Epithelial cell of esophagus (primary cell): Measurements from ENCODE around the gene CRADD.

ENCODE experiments used
- DNase-seq: peaks from one replicate; pipeline ENCODE4 v3.0.0; 2010; ENCODE audit warnings: low read depth
- H3K4me3 ChIP-seq: 2 replicates; pipeline ENCODE4 v1.5.1; 2011; ENCODE audit warnings: mild to moderate bottlenecking, low read length, control low read depth
- TF ChIP-seq, protein P1 (sequence below): IDR thresholded peaks from 2 replicates; pipeline ENCODE4 v1.5.1; 2011; ENCODE audit warnings: low read depth, mild to moderate bottlenecking, low read length, control low read depth, inconsistent platforms; ENCODE audit not compliant: insufficient read depth; ENCODE audit errors: missing control alignments

The CRADD gene

DNA sequence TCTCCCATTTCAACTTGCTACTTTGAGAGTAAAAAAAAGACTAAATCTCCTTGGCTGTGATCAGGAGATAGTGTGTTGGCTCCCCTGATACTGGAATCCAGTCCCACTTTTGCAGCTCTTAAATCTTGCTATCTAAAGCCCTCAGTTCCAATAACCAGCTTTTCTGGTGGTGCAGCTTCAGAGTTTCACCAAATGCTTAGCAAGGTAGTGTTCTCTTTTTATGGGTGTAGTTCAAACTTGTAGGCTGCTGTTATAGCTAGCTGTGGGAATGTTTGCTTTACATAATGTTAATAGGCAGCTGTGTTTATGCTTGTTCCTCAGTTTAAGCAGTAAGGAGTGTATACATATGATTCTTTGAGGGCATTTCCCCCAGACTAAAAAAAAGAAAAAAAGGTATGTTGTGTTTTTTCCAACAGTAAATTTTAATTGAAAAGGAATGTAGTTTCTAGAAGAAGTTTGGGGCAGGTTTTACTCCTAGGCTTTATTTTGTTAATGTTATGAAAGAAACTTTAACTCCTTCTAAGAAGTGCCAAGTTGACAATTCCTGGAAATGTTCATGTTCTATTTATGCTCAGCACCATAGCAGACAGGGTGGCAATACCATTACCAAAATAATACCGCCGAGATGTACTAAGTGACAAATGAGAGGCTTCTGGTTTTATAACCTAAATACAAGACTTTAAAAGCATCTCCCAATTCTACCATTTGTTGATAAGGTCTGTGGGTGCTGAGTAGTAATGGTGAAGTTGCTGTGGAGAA is 12.1 kb downstream of the CRADD start:
- DNase-seq = peak; percentile 88
- TF ChIP-seq, protein P1, sequence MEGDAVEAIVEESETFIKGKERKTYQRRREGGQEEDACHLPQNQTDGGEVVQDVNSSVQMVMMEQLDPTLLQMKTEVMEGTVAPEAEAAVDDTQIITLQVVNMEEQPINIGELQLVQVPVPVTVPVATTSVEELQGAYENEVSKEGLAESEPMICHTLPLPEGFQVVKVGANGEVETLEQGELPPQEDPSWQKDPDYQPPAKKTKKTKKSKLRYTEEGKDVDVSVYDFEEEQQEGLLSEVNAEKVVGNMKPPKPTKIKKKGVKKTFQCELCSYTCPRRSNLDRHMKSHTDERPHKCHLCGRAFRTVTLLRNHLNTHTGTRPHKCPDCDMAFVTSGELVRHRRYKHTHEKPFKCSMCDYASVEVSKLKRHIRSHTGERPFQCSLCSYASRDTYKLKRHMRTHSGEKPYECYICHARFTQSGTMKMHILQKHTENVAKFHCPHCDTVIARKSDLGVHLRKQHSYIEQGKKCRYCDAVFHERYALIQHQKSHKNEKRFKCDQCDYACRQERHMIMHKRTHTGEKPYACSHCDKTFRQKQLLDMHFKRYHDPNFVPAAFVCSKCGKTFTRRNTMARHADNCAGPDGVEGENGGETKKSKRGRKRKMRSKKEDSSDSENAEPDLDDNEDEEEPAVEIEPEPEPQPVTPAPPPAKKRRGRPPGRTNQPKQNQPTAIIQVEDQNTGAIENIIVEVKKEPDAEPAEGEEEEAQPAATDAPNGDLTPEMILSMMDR = no peak
- no peak overlapping the region for H3K4me3 ChIP-seq

DNA sequence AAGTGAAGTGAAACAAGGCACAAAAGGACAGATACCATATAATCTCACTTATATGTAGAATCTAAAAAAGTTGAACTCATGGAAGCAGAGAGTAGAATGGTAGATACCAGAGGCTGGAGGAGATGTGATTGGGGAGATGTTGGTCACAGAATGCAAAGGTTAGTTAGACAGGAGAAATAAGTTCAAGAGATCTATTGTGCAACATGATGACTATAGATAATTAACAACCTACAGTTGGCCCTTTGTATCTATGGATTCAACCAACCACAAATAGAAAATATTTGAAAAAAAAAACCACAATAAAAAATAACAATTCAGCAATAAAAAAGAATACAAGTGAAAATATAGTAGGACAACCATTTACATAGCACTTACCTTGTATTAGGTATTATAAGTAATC is 19.3 kb downstream of the CRADD start:
- no peak overlapping the region for H3K4me3 ChIP-seq
- DNase-seq = no peak
- TF ChIP-seq, protein P1 = no peak

DNA sequence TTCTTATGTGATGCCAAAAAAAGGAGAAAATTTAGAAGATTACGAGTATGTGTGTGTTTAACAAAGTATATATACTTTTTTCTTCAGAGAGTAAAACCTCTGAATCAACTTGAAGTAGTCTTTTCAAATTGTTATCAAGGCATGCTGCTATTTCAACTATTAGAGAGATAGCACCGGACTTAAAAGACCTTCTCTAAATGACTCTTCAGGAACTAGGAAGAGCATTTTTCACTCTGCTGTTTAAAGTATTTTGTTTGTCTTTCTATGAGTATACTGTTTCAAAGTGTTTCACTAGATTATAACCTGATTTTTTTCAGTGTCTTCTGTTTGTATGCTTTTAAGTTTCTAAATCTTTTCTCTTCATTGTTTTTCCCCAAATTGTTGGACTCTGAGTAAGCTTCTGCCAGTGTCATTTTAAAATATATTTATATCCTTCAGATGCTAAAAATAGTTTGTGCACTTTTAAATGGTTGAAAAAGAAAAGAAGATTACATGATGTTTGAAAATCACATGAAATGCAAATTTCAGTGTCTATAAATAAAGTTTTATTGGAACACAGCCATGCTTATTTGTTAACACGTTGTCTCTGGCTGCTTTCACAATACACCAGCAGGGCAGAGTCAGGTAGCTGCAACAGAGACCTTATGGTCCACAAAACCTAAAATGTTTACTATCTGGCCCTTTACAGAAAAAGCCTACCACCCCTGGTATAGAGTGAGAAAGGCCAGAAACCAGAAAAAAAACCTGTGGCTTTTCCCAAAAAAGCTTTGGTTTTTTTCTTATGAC is 21.3 kb downstream of the CRADD start:
- peak; percentile 29 for DNase-seq
- H3K4me3 ChIP-seq = no peak overlapping the region
- TF ChIP-seq, protein P1 = no peak

DNA sequence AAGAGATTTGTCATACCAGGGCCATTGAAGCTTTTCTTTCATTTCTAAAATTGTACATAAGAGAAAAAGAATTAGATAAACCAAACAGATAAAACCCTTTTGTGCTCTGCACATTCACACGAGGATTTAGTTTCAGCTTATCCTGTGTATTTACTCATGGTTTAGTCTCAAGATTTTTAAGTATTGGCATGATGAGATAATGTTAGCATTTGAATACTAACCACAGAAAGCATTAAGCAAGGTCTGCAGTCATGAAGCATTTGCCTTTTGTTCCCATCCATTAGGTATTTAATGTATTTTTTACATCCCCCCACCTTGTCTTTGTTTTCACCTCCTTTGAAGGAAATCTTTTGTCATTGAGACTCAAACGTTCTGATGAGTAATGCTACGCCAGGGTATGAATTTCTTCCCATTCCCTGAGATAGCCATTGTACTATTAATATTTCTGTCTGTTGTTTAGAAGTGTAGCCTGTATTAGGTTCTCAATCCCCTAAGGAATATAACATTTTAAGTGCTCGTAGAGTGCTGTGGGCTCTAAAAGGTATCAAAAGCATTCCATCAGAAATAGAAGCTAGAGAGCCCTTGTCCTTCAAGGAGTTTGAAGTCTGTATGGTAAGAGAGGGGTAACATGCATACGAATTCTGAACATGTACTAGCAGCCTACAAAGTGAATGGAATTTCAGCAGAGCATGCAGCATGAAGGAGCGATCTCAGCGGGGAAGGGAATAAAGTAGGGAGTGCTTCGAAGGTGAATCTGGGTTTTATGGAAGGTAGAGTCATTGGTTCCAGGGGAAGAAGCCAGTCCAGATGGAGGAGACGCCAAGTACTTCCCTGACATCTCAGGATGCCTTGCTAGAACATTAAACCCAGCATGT is 22.3 kb downstream of the CRADD start:
- no peak overlapping the region for H3K4me3 ChIP-seq
- TF ChIP-seq, protein P1 = no peak
- DNase-seq = peak; percentile 71

DNA sequence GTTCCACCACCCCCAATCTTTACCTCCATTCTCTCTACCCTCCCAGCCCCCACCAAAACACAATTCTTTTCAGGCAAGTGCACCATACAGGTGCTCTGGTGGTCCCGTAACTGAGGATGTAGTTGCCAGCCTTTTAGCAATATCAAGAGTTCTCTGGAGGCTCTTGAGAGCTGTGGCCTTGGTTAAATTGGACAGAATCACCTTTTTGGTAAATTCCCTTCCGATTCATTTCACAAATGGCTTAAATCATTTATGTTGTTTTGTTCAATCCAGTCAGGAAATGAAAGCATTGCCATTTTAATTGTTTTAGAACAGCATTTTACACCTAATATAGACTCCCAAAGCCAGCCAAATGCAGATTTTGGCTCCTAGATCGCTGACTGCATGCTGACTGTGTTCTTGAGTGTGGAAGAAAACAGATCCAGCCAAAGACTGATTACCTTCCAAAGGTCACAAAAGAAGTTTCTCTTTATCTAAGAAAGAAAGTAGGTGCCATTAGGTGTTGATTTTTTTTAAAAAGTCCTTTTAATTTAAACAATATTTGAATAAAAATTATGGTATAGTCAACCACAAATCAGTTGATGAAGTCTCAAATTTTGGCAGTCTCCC is 25.6 kb downstream of the CRADD start:
- no peak overlapping the region for H3K4me3 ChIP-seq
- no peak for DNase-seq
- TF ChIP-seq, protein P1 = no peak

DNA sequence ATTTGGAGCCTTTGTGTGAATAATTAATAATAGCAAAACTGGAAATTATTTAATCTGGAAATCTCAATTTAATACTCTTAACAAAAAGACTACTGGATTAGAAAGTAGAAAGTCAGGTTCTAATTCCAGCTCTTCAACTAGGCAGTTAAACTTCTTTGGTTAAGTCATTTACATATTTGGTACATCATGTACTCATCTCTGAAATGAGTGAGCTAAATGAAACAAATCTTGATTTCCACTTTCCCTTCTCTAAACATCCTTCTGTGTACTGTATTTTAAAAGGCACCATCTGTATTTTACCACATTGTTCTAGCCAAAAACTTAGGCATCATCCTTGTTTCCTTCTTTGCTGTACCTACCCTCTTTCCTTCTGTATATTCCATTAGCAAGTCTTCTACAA is 26.9 kb downstream of the CRADD start:
- TF ChIP-seq, protein P1 = no peak
- peak; percentile 37 for DNase-seq
- H3K4me3 ChIP-seq = no peak overlapping the region
